Mesothelial cell of epicardium (in vitro differentiated cells): ENCODE data around the gene TASL. TPM values are rescaled to one million over a fixed set of nuclear protein-coding genes. Genes with fewer than 3 reads are reported as not detected.
"Not testable (repeated sequence)": the region's sequence is repeated elsewhere in the genome, so short reads cannot be mapped to it uniquely, and the experiment has no call there.

ENCODE experiments used
- DNase-seq, 2 experiments: peaks; one replicate each; pipeline ENCODE4 v3.0.0; 2021; ENCODE audit warnings: low spot score in 2 of 2; ENCODE audit not compliant: unreplicated experiment in 2 of 2
- H3K27ac Mint-ChIP-seq: 2 replicates; pipeline ENCODE4 v1.8.0; 2021; ENCODE audit warnings: mixed read lengths
- H3K27me3 Mint-ChIP-seq: 2 replicates; pipeline ENCODE4 v1.8.0; 2021; ENCODE audit warnings: low read depth, mixed read lengths
- H3K36me3 Mint-ChIP-seq: 2 replicates; pipeline ENCODE4 v1.8.0; 2021; ENCODE audit warnings: mixed read lengths
- H3K4me1 Mint-ChIP-seq: 2 replicates; pipeline ENCODE4 v1.8.0; 2021; ENCODE audit warnings: mixed read lengths
- H3K4me3 Mint-ChIP-seq: 2 replicates; pipeline ENCODE4 v1.8.0; 2021; ENCODE audit warnings: mild to moderate bottlenecking, moderate library complexity, mixed read lengths
- H3K9me3 Mint-ChIP-seq: 2 replicates; pipeline ENCODE4 v1.8.0; 2021; ENCODE audit warnings: mixed read lengths
- total RNA-seq: library from RNA; stranded (reverse); gene quantifications from 3 replicates; pipeline ENCODE4 v1.2.1, GENCODE V29; 2021
- TF ChIP-seq, protein P1 (sequence below): fragments of 200-600 bp; sonication (generic); IDR thresholded peaks from one replicate; pipeline ENCODE4 v1.5.0; 2021; ENCODE audit warnings: antibody characterized with exemption; ENCODE audit not compliant: unreplicated experiment

TASL gene
- total RNA-seq, 1 donor from 2014 or later: not detected

- no peak overlapping the region for H3K27ac Mint-ChIP-seq
- H3K4me1 Mint-ChIP-seq: no peaks in the 10 kb centered on the region
- no peak for DNase-seq
- H3K4me3 Mint-ChIP-seq: no peak overlapping the region
- peaks cover 3% of the 10 kb centered on the region for H3K36me3 Mint-ChIP-seq
- TF ChIP-seq, protein P1, sequence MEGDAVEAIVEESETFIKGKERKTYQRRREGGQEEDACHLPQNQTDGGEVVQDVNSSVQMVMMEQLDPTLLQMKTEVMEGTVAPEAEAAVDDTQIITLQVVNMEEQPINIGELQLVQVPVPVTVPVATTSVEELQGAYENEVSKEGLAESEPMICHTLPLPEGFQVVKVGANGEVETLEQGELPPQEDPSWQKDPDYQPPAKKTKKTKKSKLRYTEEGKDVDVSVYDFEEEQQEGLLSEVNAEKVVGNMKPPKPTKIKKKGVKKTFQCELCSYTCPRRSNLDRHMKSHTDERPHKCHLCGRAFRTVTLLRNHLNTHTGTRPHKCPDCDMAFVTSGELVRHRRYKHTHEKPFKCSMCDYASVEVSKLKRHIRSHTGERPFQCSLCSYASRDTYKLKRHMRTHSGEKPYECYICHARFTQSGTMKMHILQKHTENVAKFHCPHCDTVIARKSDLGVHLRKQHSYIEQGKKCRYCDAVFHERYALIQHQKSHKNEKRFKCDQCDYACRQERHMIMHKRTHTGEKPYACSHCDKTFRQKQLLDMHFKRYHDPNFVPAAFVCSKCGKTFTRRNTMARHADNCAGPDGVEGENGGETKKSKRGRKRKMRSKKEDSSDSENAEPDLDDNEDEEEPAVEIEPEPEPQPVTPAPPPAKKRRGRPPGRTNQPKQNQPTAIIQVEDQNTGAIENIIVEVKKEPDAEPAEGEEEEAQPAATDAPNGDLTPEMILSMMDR: no peak
- H3K9me3 Mint-ChIP-seq: peaks cover 39% of the 10 kb centered on the region
- no peaks in the 10 kb centered on the region for H3K27me3 Mint-ChIP-seq
These were observed 40.7 kb upstream of the TASL start for GRCh38 chrX:30618160-30618765.

DNA sequence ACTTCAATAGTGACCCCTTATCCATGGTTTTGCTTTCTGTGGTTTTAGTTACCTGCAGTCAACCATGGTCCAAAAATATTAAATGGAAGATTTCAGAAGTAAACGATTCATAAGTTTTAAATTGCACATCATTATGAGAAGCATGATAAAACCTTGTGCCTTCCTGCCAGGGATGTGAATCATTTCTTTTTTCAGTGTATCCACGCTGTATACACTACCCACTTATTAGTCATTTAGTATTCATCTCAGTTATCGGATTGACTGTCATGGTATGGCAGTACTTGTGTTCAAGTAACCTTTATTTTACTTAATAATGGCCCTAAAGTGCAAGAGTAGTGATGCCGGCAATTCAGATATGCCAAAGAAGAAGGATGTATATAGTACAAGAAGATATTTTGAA lies 37.7 kb upstream of the TASL start:
- no peak for DNase-seq
- Mint-ChIP-seq H3K27me3 (no peaks in the 10 kb centered on the region), H3K4me3 (no peak overlapping the region), H3K36me3 (no peaks in the 10 kb centered on the region), H3K9me3 (peaks cover 16% of the 10 kb centered on the region), H3K27ac (no peak overlapping the region), H3K4me1 (no peaks in the 10 kb centered on the region)
- TF ChIP-seq, protein P1: no peak

- DNase-seq: no peak
- Mint-ChIP-seq H3K27ac (no peak overlapping the region), H3K4me1 (peaks cover 5% of the 10 kb centered on the region), H3K4me3 (no peak overlapping the region), H3K9me3 (peaks cover 15% of the 10 kb centered on the region), H3K27me3 (no peaks in the 10 kb centered on the region), H3K36me3 (no peaks in the 10 kb centered on the region)
- TF ChIP-seq, protein P1: no peak
These were observed 36.2 kb upstream of the TASL start for GRCh38 chrX:30613721-30614120.

DNA sequence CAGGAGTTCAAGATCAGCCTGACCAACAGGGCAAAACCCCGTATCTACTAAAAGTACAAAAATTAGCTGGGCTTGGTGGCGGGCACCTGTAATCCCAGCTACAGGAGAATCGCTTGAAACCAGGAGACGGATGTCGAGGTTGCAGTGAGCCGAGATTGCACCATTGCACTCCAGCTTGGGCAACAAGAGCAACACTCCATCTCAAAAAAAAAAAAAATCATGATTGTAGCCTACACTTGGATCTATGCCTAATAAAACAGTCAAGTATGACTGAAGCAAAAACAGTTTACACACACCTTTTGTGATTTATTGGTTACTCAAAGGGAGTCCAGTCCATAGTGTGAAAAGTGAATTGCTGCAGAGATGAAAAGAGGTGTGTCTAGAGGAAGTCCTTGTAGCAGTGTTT lies 34.7 kb upstream of the TASL start:
- no peaks in the 10 kb centered on the region for H3K27me3 Mint-ChIP-seq
- peaks cover 15% of the 10 kb centered on the region for H3K9me3 Mint-ChIP-seq
- no peaks in the 10 kb centered on the region for H3K36me3 Mint-ChIP-seq
- no peak overlapping the region for H3K4me3 Mint-ChIP-seq
- no peak overlapping the region for H3K27ac Mint-ChIP-seq
- no peak for DNase-seq
- H3K4me1 Mint-ChIP-seq: peaks cover 14% of the 10 kb centered on the region
- TF ChIP-seq, protein P1: no peak

GRCh38 chrX:30610026-30610425 lies 32.5 kb upstream of the TASL start:
- Mint-ChIP-seq H3K9me3 (peaks cover 3% of the 10 kb centered on the region), H3K36me3 (no peaks in the 10 kb centered on the region), H3K27ac (no peak overlapping the region), H3K4me3 (no peak overlapping the region), H3K27me3 (no peaks in the 10 kb centered on the region), H3K4me1 (peaks cover 17% of the 10 kb centered on the region)
- DNase-seq: no peak
- TF ChIP-seq, protein P1: no peak

GRCh38 chrX:30607155-30607554 lies 29.6 kb upstream of the TASL start:
- Mint-ChIP-seq H3K27me3 (no peaks in the 10 kb centered on the region), H3K36me3 (no peaks in the 10 kb centered on the region), H3K4me1 (peaks cover 17% of the 10 kb centered on the region), H3K9me3 (peaks cover 3% of the 10 kb centered on the region), H3K4me3 (no peak overlapping the region), H3K27ac (no peak overlapping the region)
- TF ChIP-seq, protein P1: no peak
- no peak for DNase-seq

DNA sequence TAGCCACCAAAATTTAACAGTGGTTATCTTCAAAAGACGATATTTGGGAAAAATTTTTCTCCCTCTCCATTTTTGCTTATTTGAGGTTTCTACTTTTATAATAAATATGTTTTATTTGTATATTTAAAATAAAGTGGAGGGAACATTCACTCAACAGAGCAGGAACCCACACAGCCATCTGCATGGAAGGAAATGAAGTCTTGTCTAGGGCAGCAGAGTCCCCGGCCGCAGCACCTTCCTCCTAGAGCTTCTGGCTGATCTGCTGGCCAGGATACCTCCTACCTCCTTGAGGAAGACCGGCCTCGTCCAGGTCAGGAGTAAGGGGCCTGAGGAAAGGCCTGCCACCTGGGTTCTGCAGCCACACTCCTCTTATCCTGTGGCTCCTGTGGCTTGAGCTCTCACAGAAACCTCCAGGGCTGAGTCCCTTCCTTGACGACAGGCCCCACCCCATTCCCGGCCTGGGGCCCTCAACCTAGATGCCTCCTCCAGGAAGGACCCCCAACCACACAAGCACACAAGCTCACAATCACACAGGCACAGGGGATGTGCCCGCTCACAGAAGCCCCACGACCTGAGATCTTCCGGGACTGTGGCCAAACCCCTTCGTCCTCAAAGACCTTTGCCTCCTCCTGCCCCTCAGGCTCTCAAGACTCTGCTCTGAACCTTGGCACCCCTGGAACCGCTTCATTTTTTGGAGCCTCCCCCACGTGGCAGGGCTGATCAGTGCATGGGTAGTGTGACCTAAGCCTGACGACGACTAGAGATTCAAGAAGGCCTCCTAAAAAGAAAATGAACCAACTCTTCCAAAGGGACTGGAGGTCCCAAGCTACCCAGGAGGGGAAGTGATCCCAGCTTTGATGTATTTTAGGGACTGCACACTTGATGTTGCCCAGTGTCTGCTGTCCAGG lies 23.0 kb upstream of the TASL start:
- H3K27ac Mint-ChIP-seq, DNase-seq, H3K4me3 Mint-ChIP-seq, H3K9me3 Mint-ChIP-seq, H3K27me3 Mint-ChIP-seq, H3K36me3 Mint-ChIP-seq, H3K4me1 Mint-ChIP-seq: not testable (repeated sequence)
